ENCODE results near the gene GRM1. TPM values are rescaled to one million over a fixed set of nuclear protein-coding genes. Genes with fewer than 3 reads are reported as not detected.

GRM1 gene
- total RNA-seq, 1 donor from 2014 or later, result 0.41 TPM

- H3K27me3 Mint-ChIP-seq, result no peaks in the 10 kb centered on the region
- no peak for TF ChIP-seq CTCF (IDR thresholded peaks at IDR 0.05; ENCODE audit: unreplicated experiment)
- H3K27ac Mint-ChIP-seq, result no peak overlapping the region
- H3K36me3 Mint-ChIP-seq (ENCODE audit: insufficient read depth), result no peaks in the 10 kb centered on the region
- peaks cover 34% of the 10 kb centered on the region for H3K4me1 Mint-ChIP-seq (ENCODE audit: low read depth)
- DNase-seq (ENCODE audit: low spot score, unreplicated experiment), result no peak
- no peaks in the 10 kb centered on the region for H3K9me3 Mint-ChIP-seq (ENCODE audit: low read depth)
- no peak overlapping the region for H3K4me3 Mint-ChIP-seq (ENCODE audit: low read depth)
Observed at GRCh38 chr6:146301764-146302163, 272.9 kb downstream of the GRM1 start.

- Mint-ChIP-seq H3K27ac (no peak overlapping the region), H3K36me3 (ENCODE audit: insufficient read depth) (no peaks in the 10 kb centered on the region), H3K27me3 (no peaks in the 10 kb centered on the region), H3K4me3 (ENCODE audit: low read depth) (no peak overlapping the region), H3K9me3 (ENCODE audit: low read depth) (no peaks in the 10 kb centered on the region), H3K4me1 (ENCODE audit: low read depth) (peaks cover 28% of the 10 kb centered on the region)
- TF ChIP-seq CTCF (IDR thresholded peaks at IDR 0.05; ENCODE audit: unreplicated experiment), result no peak
- no peak for DNase-seq (ENCODE audit: low spot score, unreplicated experiment)
Observed at GRCh38 chr6:146302994-146303393, 274.1 kb downstream of the GRM1 start.

- Mint-ChIP-seq H3K27me3 (no peaks in the 10 kb centered on the region), H3K4me1 (ENCODE audit: low read depth) (peaks cover 18% of the 10 kb centered on the region), H3K9me3 (ENCODE audit: low read depth) (no peaks in the 10 kb centered on the region), H3K27ac (no peak overlapping the region), H3K36me3 (ENCODE audit: insufficient read depth) (no peaks in the 10 kb centered on the region), H3K4me3 (ENCODE audit: low read depth) (no peak overlapping the region)
- no peak for TF ChIP-seq CTCF (IDR thresholded peaks at IDR 0.05; ENCODE audit: unreplicated experiment)
- no peak for DNase-seq (ENCODE audit: low spot score, unreplicated experiment)
Observed at GRCh38 chr6:146304181-146304580, 275.3 kb downstream of the GRM1 start.

GRCh38 chr6:146305092-146305491 is 276.2 kb downstream of the GRM1 start:
- Mint-ChIP-seq H3K27ac (no peak overlapping the region), H3K36me3 (ENCODE audit: insufficient read depth) (no peaks in the 10 kb centered on the region), H3K27me3 (no peaks in the 10 kb centered on the region), H3K4me3 (ENCODE audit: low read depth) (no peak overlapping the region), H3K9me3 (ENCODE audit: low read depth) (no peaks in the 10 kb centered on the region), H3K4me1 (ENCODE audit: low read depth) (peaks cover 18% of the 10 kb centered on the region)
- no peak for TF ChIP-seq CTCF (IDR thresholded peaks at IDR 0.05; ENCODE audit: unreplicated experiment)
- DNase-seq (ENCODE audit: low spot score, unreplicated experiment), result no peak

GRCh38 chr6:146305951-146306350 is 277.1 kb downstream of the GRM1 start:
- no peak for TF ChIP-seq CTCF (IDR thresholded peaks at IDR 0.05; ENCODE audit: unreplicated experiment)
- no peak overlapping the region for H3K27ac Mint-ChIP-seq
- no peaks in the 10 kb centered on the region for H3K27me3 Mint-ChIP-seq
- no peaks in the 10 kb centered on the region for H3K36me3 Mint-ChIP-seq (ENCODE audit: insufficient read depth)
- no peak for DNase-seq (ENCODE audit: low spot score, unreplicated experiment)
- H3K4me3 Mint-ChIP-seq (ENCODE audit: low read depth), result no peak overlapping the region
- H3K9me3 Mint-ChIP-seq (ENCODE audit: low read depth), result no peaks in the 10 kb centered on the region
- H3K4me1 Mint-ChIP-seq (ENCODE audit: low read depth), result peaks cover 18% of the 10 kb centered on the region

Data from progenitor cell of endocrine pancreas (in vitro differentiated cells).